Testis (tissue), 3 donors: ENCODE data around the gene CEP43. TPM values are rescaled to one million over a fixed set of nuclear protein-coding genes. Genes with fewer than 3 reads are reported as not detected.

Source experiments
- DNase-seq: peaks from one replicate; pipeline ENCODE4 v3.0.0-alpha.2; 2019
- H3K27ac ChIP-seq, 2 donors: fragments of 200-600 bp; sonication (generic); one replicate each; pipeline ENCODE4 v1.5.1; 2019
- H3K27me3 ChIP-seq: fragments of 200-600 bp; sonication (generic); one replicate; pipeline ENCODE4 v1.5.1; 2019
- H3K36me3 ChIP-seq: fragments of 200-600 bp; sonication (generic); one replicate; pipeline ENCODE4 v1.5.1; 2017; ENCODE audit warnings: low read depth; ENCODE audit errors: missing control alignments
- H3K4me1 ChIP-seq: fragments of 200-600 bp; sonication (generic); one replicate; pipeline ENCODE4 v1.5.1; 2019
- H3K4me3 ChIP-seq, 2 donors: fragments of 200-600 bp; sonication (generic); one replicate each; pipeline ENCODE4 v1.5.1; 2017 to 2019
- H3K9me3 ChIP-seq: fragments of 200-600 bp; sonication (generic); one replicate; pipeline ENCODE4 v1.5.1; 2017
- CTCF ChIP-seq, 3 experiments: fragments of 450-650 bp in 2 of 3; fragments of 200-600 bp in 1 of 3; sonication (generic) in 1 of 3; IDR thresholded peaks; one replicate each; pipeline ENCODE4 v1.5.1; 2016 to 2019; ENCODE audit warnings: antibody characterized with exemption in 3 of 3, mild to moderate bottlenecking in 2 of 3, moderate library complexity in 1 of 3
- POLR2A ChIP-seq: fragments of 450-650 bp; IDR thresholded peaks from one replicate; pipeline ENCODE4 v1.6.1; 2017; ENCODE audit warnings: antibody characterized with exemption, mild to moderate bottlenecking, moderate library complexity
- WGBS, 2 donors: methylation state at CpG; one replicate each; pipeline ENCODE4 v1.1.5; 2018; 5-methylcytosine and 5-hydroxymethylcytosine counted together
- intact Hi-C: fragments of 100-400 bp; cut with DNase I; formaldehyde crosslinking; loops from one replicate; pipeline ENCODE4 v1.15.1; 2023; ENCODE audit warnings: low total_unique reads
- polyA plus RNA-seq: library from polyadenylated mRNA; stranded (reverse); fragments of 350-450 nt; fragmentation: Illumina TruSeq; extraction: RNeasy Lipid Tissue Mini Kit (QIAGEN cat#74804); gene quantifications from one replicate; pipeline ENCODE4 v1.2.3, GENCODE V29; 2014; ENCODE audit warnings: low read depth, low replicate concordance; ENCODE audit not compliant: insufficient read depth
- total RNA-seq, 2 donors: library from RNA; depleted of rRNA; stranded (reverse); fragments of >200 nt; gene quantifications; one replicate each; pipeline ENCODE4 v1.2.3, GENCODE V29; 2016

Gene CEP43
- total and polyA plus RNA-seq, 3 donors from 2014 or later = 67.0 to 129 (median 105) TPM

DNA sequence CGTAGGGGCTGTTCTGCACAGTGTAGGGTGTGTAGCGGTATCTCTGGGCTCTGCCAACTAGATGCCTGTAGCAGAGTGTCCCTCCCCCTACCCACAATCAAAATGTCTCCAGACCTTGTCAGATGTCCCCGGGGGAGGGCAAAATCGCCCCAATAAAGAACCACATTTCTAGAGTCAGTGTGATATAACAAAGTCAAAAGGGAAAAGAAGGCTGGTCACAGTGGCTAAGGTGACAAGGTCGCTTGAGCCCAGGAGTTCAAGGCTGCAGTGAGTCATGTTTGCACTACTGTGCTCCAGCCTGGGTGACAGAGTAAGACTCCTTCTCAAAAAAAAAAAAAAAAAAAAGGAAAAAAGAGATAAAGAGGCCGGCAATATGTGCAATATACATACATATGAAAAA is 11.7 kb upstream of the CEP43 start:
- no peaks in the 10 kb centered on the region for H3K36me3 ChIP-seq
- intact Hi-C loops = no loop called here
- no peaks in the 10 kb centered on the region for H3K9me3 ChIP-seq
- 45 to 67% methylated on average over 6 of the region's 6 CpGs for WGBS, 2 donors
- no peaks in the 10 kb centered on the region for H3K27me3 ChIP-seq
- TF ChIP-seq POLR2A (no peak), CTCF (IDR thresholded peaks at IDR 0.05) (no peak)
- no peak overlapping the region for H3K27ac ChIP-seq
- no peak overlapping the region for H3K4me3 ChIP-seq
- H3K4me1 ChIP-seq = peaks cover 7% of the 10 kb centered on the region
- DNase-seq = no peak

DNA sequence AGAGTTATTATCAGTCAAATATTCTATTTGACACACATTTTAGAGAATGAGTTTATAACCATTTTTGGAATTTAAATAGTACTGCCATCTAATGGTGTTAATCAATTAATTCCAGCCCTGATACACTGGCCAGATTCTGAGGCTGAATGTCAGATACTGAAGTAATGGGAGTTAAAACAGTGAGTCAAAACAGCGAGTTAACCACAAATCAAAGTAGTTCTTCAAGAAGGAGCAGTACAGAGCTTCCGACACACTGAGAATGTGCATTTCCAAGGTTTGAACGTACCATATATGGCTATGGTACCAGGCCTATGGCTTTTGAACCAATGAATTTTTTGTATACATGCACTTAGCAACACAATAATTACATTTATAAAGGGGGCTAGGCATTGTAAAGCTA is 11.3 kb upstream of the CEP43 start:
- intact Hi-C loops = no loop called here
- H3K27ac ChIP-seq = no peak overlapping the region
- no peaks in the 10 kb centered on the region for H3K36me3 ChIP-seq
- peaks cover 7% of the 10 kb centered on the region for H3K4me1 ChIP-seq
- no peak for TF ChIP-seq CTCF (IDR thresholded peaks at IDR 0.05)
- TF ChIP-seq POLR2A = no peak
- DNase-seq = no peak
- H3K9me3 ChIP-seq = no peaks in the 10 kb centered on the region
- 86 to 88% methylated on average over 3 of the region's 3 CpGs for WGBS, 2 donors
- no peak overlapping the region for H3K4me3 ChIP-seq
- H3K27me3 ChIP-seq = no peaks in the 10 kb centered on the region

DNA sequence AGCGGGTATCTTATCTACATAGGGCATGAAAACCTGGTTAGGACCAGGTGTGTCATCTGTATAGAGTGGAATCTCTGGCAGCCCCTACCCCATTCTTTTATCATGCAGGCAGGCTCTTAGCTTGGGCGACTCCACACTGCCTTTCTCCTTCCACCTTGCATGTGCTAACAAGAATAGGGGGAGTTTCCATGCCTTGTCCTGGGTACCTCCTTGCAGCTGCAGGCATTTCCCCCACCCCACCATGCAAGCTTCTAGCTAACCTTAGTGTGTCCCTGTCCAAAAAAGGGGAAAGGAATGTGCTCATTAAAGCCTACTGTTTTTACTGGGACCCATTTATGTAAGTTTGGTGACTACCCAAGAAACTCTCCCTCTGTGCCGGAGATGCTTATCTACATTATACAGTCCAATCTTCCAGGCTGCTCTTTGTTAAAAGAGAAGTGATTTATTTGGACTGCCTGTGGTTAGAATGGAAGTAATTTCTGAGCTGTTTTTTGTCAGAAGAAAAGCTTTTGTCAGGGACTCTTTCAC is 10.5 kb upstream of the CEP43 start:
- DNase-seq = no peak
- no peak for TF ChIP-seq POLR2A
- no peak for TF ChIP-seq CTCF (IDR thresholded peaks at IDR 0.05)
- Histone ChIP-seq H3K27ac (no peak overlapping the region), H3K27me3 (no peaks in the 10 kb centered on the region), H3K36me3 (no peaks in the 10 kb centered on the region), H3K4me1 (peaks cover 7% of the 10 kb centered on the region), H3K9me3 (no peaks in the 10 kb centered on the region), H3K4me3 (no peak overlapping the region)
- intact Hi-C loops = no loop called here
- 70 to 74% methylated on average over 3 of the region's 3 CpGs for WGBS, 2 donors

DNA sequence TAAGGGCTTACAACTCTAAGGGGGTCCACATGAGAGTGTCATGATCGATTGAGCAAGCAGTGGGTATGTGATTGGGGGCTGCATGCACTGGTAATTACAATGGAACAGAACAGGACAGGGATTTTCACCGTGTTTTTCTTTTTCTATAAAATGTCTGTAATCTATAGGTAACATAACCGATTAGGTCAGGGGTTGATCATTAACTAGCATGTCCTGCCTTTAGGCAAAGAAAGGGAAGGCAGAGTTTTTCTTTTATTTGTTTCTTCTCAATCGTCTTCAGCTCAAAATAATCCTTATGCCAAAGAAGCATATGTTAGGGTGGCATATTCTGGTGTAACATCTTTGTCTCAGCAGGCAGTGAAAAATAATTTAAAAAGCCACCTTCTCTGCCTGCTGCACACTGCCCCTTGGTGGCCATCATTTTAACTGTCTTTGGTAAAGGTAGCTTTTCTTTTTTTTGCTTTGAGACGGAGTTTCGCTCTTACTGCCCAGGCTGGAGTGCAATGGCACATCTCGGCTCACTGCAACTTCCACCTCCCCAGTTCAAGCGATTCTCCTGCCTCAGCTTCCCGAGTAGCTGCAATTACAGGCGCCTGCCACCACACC is 9.7 kb upstream of the CEP43 start:
- no peak for DNase-seq
- no peaks in the 10 kb centered on the region for H3K27me3 ChIP-seq
- no peaks in the 10 kb centered on the region for H3K36me3 ChIP-seq
- no peak overlapping the region for H3K27ac ChIP-seq
- H3K4me1 ChIP-seq = peaks cover 7% of the 10 kb centered on the region
- 60 to 69% methylated on average over 10 of the region's 10 CpGs for WGBS, 2 donors
- no peak overlapping the region for H3K4me3 ChIP-seq
- H3K9me3 ChIP-seq = no peaks in the 10 kb centered on the region
- TF ChIP-seq CTCF (IDR thresholded peaks at IDR 0.05) (peak in 2 of 3 experiments; percentile 14 to 57), POLR2A (no peak)
- intact Hi-C loops = no loop called here

DNA sequence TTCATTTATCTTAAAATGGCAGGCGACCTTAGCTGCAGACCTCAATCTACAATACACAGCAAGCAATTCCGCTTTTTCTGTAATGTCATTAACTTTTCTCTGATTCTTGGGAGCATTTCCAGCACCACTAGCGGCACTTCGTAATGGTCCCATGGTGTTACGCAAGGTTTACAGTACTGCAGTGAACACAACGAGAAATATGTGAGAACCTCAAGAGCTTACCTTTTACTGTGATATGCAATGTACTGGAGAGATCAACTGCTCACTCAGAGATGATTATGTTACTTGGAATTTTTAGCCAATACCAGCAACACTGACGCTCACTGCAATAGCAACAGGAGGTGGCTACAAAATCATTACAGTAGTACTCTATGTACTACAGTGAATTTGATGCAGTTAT is 2.8 kb upstream of the CEP43 start:
- TF ChIP-seq POLR2A (no peak), CTCF (IDR thresholded peaks at IDR 0.05) (no peak)
- Histone ChIP-seq H3K27ac (no peak overlapping the region), H3K9me3 (no peaks in the 10 kb centered on the region), H3K4me1 (no peaks in the 10 kb centered on the region), H3K27me3 (no peaks in the 10 kb centered on the region), H3K4me3 (no peak overlapping the region), H3K36me3 (no peaks in the 10 kb centered on the region)
- intact Hi-C loops = no loop called here
- 93 to 97% methylated on average over 7 of the region's 7 CpGs for WGBS, 2 donors
- no peak for DNase-seq
